HepG2 (cell line): Measurements from ENCODE around the gene FAM43A. TPM values are rescaled to one million over a fixed set of nuclear protein-coding genes. Genes with fewer than 3 reads are reported as not detected.

Experiments used
- CCDC6 ChIP-seq: sonication (generic); formaldehyde crosslinking; IDR thresholded peaks from 2 replicates; pipeline ENCODE4 v1.8.1; 2022; ENCODE audit warnings: mild to moderate bottlenecking, missing genetic modification reagents, moderate library complexity
- CENPT ChIP-seq: sonication (generic); formaldehyde crosslinking; IDR thresholded peaks from 2 replicates; pipeline ENCODE4 v1.8.0; 2022; ENCODE audit warnings: low read depth, mild to moderate bottlenecking, moderate library complexity, missing genetic modification reagents
- ELF1 ChIP-seq: sonication (generic); formaldehyde crosslinking; IDR thresholded peaks from 2 replicates; pipeline ENCODE4 v1.4.0; 2020; ENCODE audit warnings: missing genetic modification reagents
- HDAC1 ChIP-seq: sonication (generic); formaldehyde crosslinking; IDR thresholded peaks from 2 replicates; pipeline ENCODE4 v1.5.1; 2020; ENCODE audit warnings: mild to moderate bottlenecking, missing genetic modification reagents
- MTA3 ChIP-seq: sonication (generic); formaldehyde crosslinking; IDR thresholded peaks from 2 replicates; pipeline ENCODE4 v1.4.0; 2020; ENCODE audit warnings: missing genetic modification reagents
- MXI1 ChIP-seq: IDR thresholded peaks from 3 replicates; pipeline ENCODE4 v1.6.1; 2012; ENCODE audit warnings: low read depth, low read length, inconsistent platforms, borderline replicate concordance
- NCOR1 ChIP-seq: fragments of 200-600 bp; sonication (generic); IDR thresholded peaks from 2 replicates; pipeline ENCODE4 v1.7.0; 2017; ENCODE audit warnings: antibody characterized with exemption, low read length, borderline replicate concordance
- PHF20 ChIP-seq: sonication (generic); formaldehyde crosslinking; IDR thresholded peaks from 2 replicates; pipeline ENCODE4 v1.5.0; 2020; ENCODE audit warnings: mild to moderate bottlenecking, missing genetic modification reagents
- POLR2G ChIP-seq: fragments of 200-400 bp; formaldehyde crosslinking; IDR thresholded peaks from 2 replicates; pipeline ENCODE4 v1.6.1; 2018; ENCODE audit warnings: mild to moderate bottlenecking, low read depth, low read length, moderate library complexity
- REPIN1 ChIP-seq: sonication (generic); formaldehyde crosslinking; IDR thresholded peaks from 2 replicates; pipeline ENCODE4 v1.8.0; 2022; ENCODE audit warnings: missing genetic modification reagents, low read depth, mild to moderate bottlenecking, borderline replicate concordance
- RFX1 ChIP-seq: fragments of 450-650 bp; IDR thresholded peaks from 2 replicates; pipeline ENCODE4 v1.6.1; 2017
- SAP130 ChIP-seq: IDR thresholded peaks from 2 replicates; pipeline ENCODE4 v1.6.1; 2016; ENCODE audit warnings: low read depth
- SKI ChIP-seq: fragments of 450-650 bp; IDR thresholded peaks from one replicate; pipeline ENCODE4 v1.6.1; 2018; ENCODE audit warnings: mild to moderate bottlenecking; ENCODE audit not compliant: partially characterized antibody
- SNAPC2 ChIP-seq: sonication (generic); formaldehyde crosslinking; IDR thresholded peaks from 2 replicates; pipeline ENCODE4 v1.8.1; 2022; ENCODE audit warnings: mild to moderate bottlenecking, missing genetic modification reagents
- SOX5 ChIP-seq: IDR thresholded peaks from 2 replicates; pipeline ENCODE4 v1.6.1; 2016; ENCODE audit warnings: borderline replicate concordance
- SUZ12 ChIP-seq: fragments of 150-350 bp; IDR thresholded peaks from 2 replicates; pipeline ENCODE4 v1.6.1; 2014; ENCODE audit warnings: low read depth, low read length
- THRA ChIP-seq: sonication (generic); formaldehyde crosslinking; IDR thresholded peaks from 2 replicates; pipeline ENCODE4 v1.4.0; 2020; ENCODE audit warnings: missing genetic modification reagents, borderline replicate concordance
- XRCC5 ChIP-seq: fragments of 200-400 bp; formaldehyde crosslinking; optimal IDR thresholded peaks from 2 replicates; pipeline ENCODE3; 2017; ENCODE audit warnings: mild to moderate bottlenecking, low read length
- ZFP37 ChIP-seq: sonication (generic); formaldehyde crosslinking; IDR thresholded peaks from 2 replicates; pipeline ENCODE4 v1.4.0; 2020; ENCODE audit warnings: missing genetic modification reagents, borderline replicate concordance
- ZFP90 ChIP-seq: sonication (generic); formaldehyde crosslinking; IDR thresholded peaks from 2 replicates; pipeline ENCODE4 v1.8.0; 2022; ENCODE audit warnings: missing genetic modification reagents, mild to moderate bottlenecking, inconsistent platforms, borderline replicate concordance
- ZNF580 ChIP-seq: IDR thresholded peaks from 2 replicates; pipeline ENCODE4 v1.6.1; 2016; ENCODE audit warnings: low read depth, borderline replicate concordance
- ZNF7 ChIP-seq: IDR thresholded peaks from 2 replicates; pipeline ENCODE4 v1.6.1; 2016; ENCODE audit warnings: missing biosample characterization, missing genetic modification reagents
- ZXDC ChIP-seq: sonication (generic); formaldehyde crosslinking; IDR thresholded peaks from 2 replicates; pipeline ENCODE4 v1.5.0; 2020; ENCODE audit warnings: mild to moderate bottlenecking, missing genetic modification reagents
- polyA plus RNA-seq, 8 experiments: library from polyadenylated mRNA; depleted of rRNA in 3 of 8; stranded (reverse) in 7 of 8; unstranded in 1 of 8; fragments of >200 nt; fragmentation: Illumina TruSeq in 4 of 8; extraction: Trizol in 4 of 8; gene quantifications; 2 replicates each; pipeline versions ENCODE4 v1.2.1 to v1.2.3, GENCODE V29; 2011 to 2016; ENCODE audit warnings: low read depth in 4 of 8, missing spikeins in 1 of 8, mixed read lengths in 1 of 8; ENCODE audit not compliant: insufficient read depth in 1 of 8
- total RNA-seq, 5 experiments: library from RNA; depleted of rRNA; stranded (reverse); fragments of >200 nt; fragmentation: Illumina TruSeq; extraction: Trizol; gene quantifications; 2 replicates each; pipeline ENCODE4 v1.2.3, GENCODE V29; 2016; ENCODE audit warnings: low read depth in 1 of 5

The FAM43A gene
- total and polyA plus RNA-seq, 2 of the 13 experiments (the other 11 are each of a cell fraction or from before 2014, with no cell fraction given): 0.91 to 1.8 TPM

- TF ChIP-seq ZXDC: no peak
- 0 out of 2 replicates have a peak, but pooled peaks have one; percentile 5 for TF ChIP-seq SUZ12
- TF ChIP-seq SAP130: peak; percentile 97
- TF ChIP-seq XRCC5: peak; percentile 97
- peak; percentile 87; the same call in 1 of the 3 replicates for TF ChIP-seq MXI1
- peak; percentile 50; the same call in 1 of the 2 replicates for TF ChIP-seq ZFP37 (CRISPR knock-in tag)
- TF ChIP-seq ZNF7 (CRISPR knock-in tag): no peak
- TF ChIP-seq SOX5: peak; percentile 60; the same call in 1 of the 2 replicates
- TF ChIP-seq ELF1: peak; percentile 91
- peak; percentile 95 for TF ChIP-seq HDAC1 (CRISPR knock-in tag)
- no peak; the same call in 1 of the 2 replicates for TF ChIP-seq SNAPC2
- TF ChIP-seq ZNF580 (CRISPR knock-in tag): peak; percentile 21; the same call in 1 of the 2 replicates
- peak; percentile 95 for TF ChIP-seq PHF20 (CRISPR knock-in tag)
- TF ChIP-seq THRA (CRISPR knock-in tag): peak; percentile 59
- TF ChIP-seq SKI: no peak
- TF ChIP-seq CCDC6 (CRISPR knock-in tag): peak; percentile 85; the same call in 1 of the 2 replicates
- peak; percentile 21; the same call in 1 of the 2 replicates for TF ChIP-seq RFX1
- no peak; the same call in 1 of the 2 replicates for TF ChIP-seq ZFP90
- no peak for TF ChIP-seq CENPT (CRISPR knock-in tag)
- peak; percentile 64; the same call in 1 of the 2 replicates for TF ChIP-seq NCOR1
- peak; percentile 86 for TF ChIP-seq POLR2G
- no peak for TF ChIP-seq MTA3
- peak; percentile 64; the same call in 1 of the 2 replicates for TF ChIP-seq REPIN1 (CRISPR knock-in tag)
Measured at GRCh38 chr3:194671900-194672808, 13.5 kb upstream of the FAM43A start, which contains the start of gene LSG1 (continued).
